Thymus (tissue), 11 donors: Measurements from ENCODE around the gene MYT1. TPM values are rescaled to one million over a fixed set of nuclear protein-coding genes. Genes with fewer than 3 reads are reported as not detected.
"Not testable (repeated sequence)": the region's sequence is repeated elsewhere in the genome, so short reads cannot be mapped to it uniquely, and the experiment has no call there.

Source experiments
- DNase-seq, 9 donors: peaks; one replicate each; pipeline ENCODE4 v3.0.0-alpha.2; 2013; ENCODE audit warnings: low spot score in 9 of 9, low read depth in 6 of 9, missing footprints in 1 of 9
- H3K27ac ChIP-seq, 2 donors: one replicate each; pipeline ENCODE4 v1.5.1; 2013; ENCODE audit warnings: control low read depth in 1 of 2, low read depth in 1 of 2, low read length in 1 of 2, mild to moderate bottlenecking in 1 of 2, moderate library complexity in 1 of 2
- H3K27me3 ChIP-seq, 2 donors: one replicate each; pipeline ENCODE4 v1.5.1; 2013; ENCODE audit warnings: low read length in 1 of 2; ENCODE audit not compliant: control insufficient read depth in 2 of 2, insufficient read depth in 1 of 2
- H3K36me3 ChIP-seq, 2 donors: one replicate each; pipeline ENCODE4 v1.5.1; 2013; ENCODE audit warnings: low read length in 1 of 2, mild to moderate bottlenecking in 1 of 2, moderate library complexity in 1 of 2; ENCODE audit not compliant: control insufficient read depth in 2 of 2, insufficient read depth in 2 of 2
- H3K4me1 ChIP-seq, 2 donors: one replicate each; pipeline ENCODE4 v1.5.1; 2013; ENCODE audit warnings: low read length in 2 of 2; ENCODE audit not compliant: control insufficient read depth in 2 of 2, insufficient read depth in 2 of 2
- H3K4me3 ChIP-seq, 2 donors: one replicate each; pipeline ENCODE4 v1.5.1; 2013; ENCODE audit warnings: low read length in 2 of 2, control low read depth in 1 of 2, mild to moderate bottlenecking in 1 of 2
- H3K9me3 ChIP-seq, 2 donors: one replicate each; pipeline ENCODE4 v1.5.1; 2013; ENCODE audit warnings: low read length in 1 of 2, mild to moderate bottlenecking in 1 of 2; ENCODE audit not compliant: control insufficient read depth in 2 of 2, insufficient read depth in 1 of 2
- WGBS: extraction: QIAGEN DNeasy Blood & Tissue Kit; methylation state at CpG from one replicate; pipeline ENCODE4 v1.1.7; 2013; 5-methylcytosine and 5-hydroxymethylcytosine counted together
- polyA plus RNA-seq: library from polyadenylated mRNA; stranded (reverse); fragments of 200-250 nt; gene quantifications from one replicate; pipeline ENCODE4 v1.2.3, GENCODE V29; 2013
- total RNA-seq: library from RNA; stranded (reverse); fragments of 120-200 nt; gene quantifications from one replicate; pipeline ENCODE4 v1.2.4, GENCODE V29; 2013
- donor health status: healthy.

The MYT1 gene
- total and polyA plus RNA-seq, 2 donors = 0.19 to 0.25 TPM

- H3K27me3 ChIP-seq = peaks cover 0 to 20% of the 10 kb centered on the region in 2 donors
- H3K4me3 ChIP-seq = no peak overlapping the region
- H3K27ac ChIP-seq = no peak overlapping the region
- DNase-seq = no peak
- H3K4me1 ChIP-seq = no peaks in the 10 kb centered on the region
- H3K9me3 ChIP-seq = no peaks in the 10 kb centered on the region
- H3K36me3 ChIP-seq = no peaks in the 10 kb centered on the region
- WGBS = 89% methylated on average over 4 of the region's 4 CpGs
These were observed 8.9 kb downstream of the MYT1 start for GRCh38 chr20:64173116-64173515.

- DNase-seq = no peak
- no peak overlapping the region for H3K27ac ChIP-seq
- 68% methylated on average over 11 of the region's 11 CpGs for WGBS
- H3K4me3 ChIP-seq = no peak overlapping the region
- no peaks in the 10 kb centered on the region for H3K9me3 ChIP-seq
- no peaks in the 10 kb centered on the region for H3K36me3 ChIP-seq
- H3K4me1 ChIP-seq = no peaks in the 10 kb centered on the region
- H3K27me3 ChIP-seq = peaks cover 0 to 13% of the 10 kb centered on the region in 2 donors
These were observed 12.3 kb downstream of the MYT1 start for GRCh38 chr20:64176551-64176950.

- WGBS = 48% methylated on average over 2 of the region's 2 CpGs
These were observed 12.7 kb downstream of the MYT1 start for GRCh38 chr20:64176971-64177370.

DNA sequence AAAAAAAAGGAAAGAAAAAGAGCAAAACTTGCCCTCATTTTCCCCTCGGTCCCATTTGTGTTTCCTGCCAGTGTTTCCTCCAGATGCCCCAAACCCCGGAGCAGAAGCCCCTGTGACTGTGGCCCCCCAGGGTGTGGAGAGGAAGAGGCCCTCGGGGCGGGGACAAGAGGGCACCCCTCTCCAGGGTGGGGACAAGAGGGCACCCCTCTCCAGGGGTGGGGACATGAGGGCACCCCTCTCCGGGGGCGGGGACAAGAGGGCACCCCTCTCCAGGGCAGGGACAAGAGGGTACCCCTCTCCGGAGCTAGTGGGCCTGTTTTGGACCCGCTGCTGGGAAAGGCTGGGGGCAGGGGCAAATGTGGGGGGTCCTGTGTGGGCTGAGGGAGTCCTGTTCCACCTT is 13.1 kb downstream of the MYT1 start:
- H3K4me1 ChIP-seq = no peaks in the 10 kb centered on the region
- H3K27ac ChIP-seq = no peak overlapping the region
- WGBS = 46% methylated on average over 8 of the region's 8 CpGs
- no peak for DNase-seq
- H3K4me3 ChIP-seq = no peak overlapping the region
- no peaks in the 10 kb centered on the region for H3K36me3 ChIP-seq
- H3K9me3 ChIP-seq = no peaks in the 10 kb centered on the region
- peaks cover 0 to 13% of the 10 kb centered on the region in 2 donors for H3K27me3 ChIP-seq

More at GRCh38 chr20:64176971-64177370, 12.7 kb downstream of the MYT1 start:
- Histone ChIP-seq H3K27me3 (peaks cover 0 to 13% of the 10 kb centered on the region in 2 donors), H3K4me3 (no peak overlapping the region), H3K27ac (no peak overlapping the region), H3K36me3 (no peaks in the 10 kb centered on the region), H3K4me1 (no peaks in the 10 kb centered on the region), H3K9me3 (no peaks in the 10 kb centered on the region)
- no peak for DNase-seq

GRCh38 chr20:64177787-64178186 is 13.5 kb downstream of the MYT1 start:
- no peak overlapping the region for H3K27ac ChIP-seq
- no peaks in the 10 kb centered on the region for H3K4me1 ChIP-seq
- WGBS = 91% methylated on average over 4 of the region's 4 CpGs
- H3K4me3 ChIP-seq = no peak overlapping the region
- no peaks in the 10 kb centered on the region for H3K9me3 ChIP-seq
- peaks cover 0 to 13% of the 10 kb centered on the region in 2 donors for H3K27me3 ChIP-seq
- DNase-seq = no peak
- H3K36me3 ChIP-seq = no peaks in the 10 kb centered on the region

GRCh38 chr20:64178925-64179324 is 14.7 kb downstream of the MYT1 start:
- H3K4me1 ChIP-seq, H3K36me3 ChIP-seq, DNase-seq, H3K9me3 ChIP-seq, H3K4me3 ChIP-seq, H3K27ac ChIP-seq: not testable (repeated sequence)
- H3K27me3 ChIP-seq = peaks cover 0 to 13% of the 10 kb centered on the region in 2 donors
- WGBS = 95% methylated on average over 20 of the region's 20 CpGs

GRCh38 chr20:64179805-64180204 is 15.6 kb downstream of the MYT1 start:
- WGBS = 93% methylated on average over 6 of the region's 6 CpGs
- H3K4me3 ChIP-seq = no peak overlapping the region
- no peak overlapping the region for H3K27ac ChIP-seq
- no peak for DNase-seq
- H3K4me1 ChIP-seq = no peaks in the 10 kb centered on the region
- peaks cover 0 to 13% of the 10 kb centered on the region in 2 donors for H3K27me3 ChIP-seq
- peaks cover 0 to 3% of the 10 kb centered on the region in 2 donors for H3K9me3 ChIP-seq
- H3K36me3 ChIP-seq = no peaks in the 10 kb centered on the region

DNA sequence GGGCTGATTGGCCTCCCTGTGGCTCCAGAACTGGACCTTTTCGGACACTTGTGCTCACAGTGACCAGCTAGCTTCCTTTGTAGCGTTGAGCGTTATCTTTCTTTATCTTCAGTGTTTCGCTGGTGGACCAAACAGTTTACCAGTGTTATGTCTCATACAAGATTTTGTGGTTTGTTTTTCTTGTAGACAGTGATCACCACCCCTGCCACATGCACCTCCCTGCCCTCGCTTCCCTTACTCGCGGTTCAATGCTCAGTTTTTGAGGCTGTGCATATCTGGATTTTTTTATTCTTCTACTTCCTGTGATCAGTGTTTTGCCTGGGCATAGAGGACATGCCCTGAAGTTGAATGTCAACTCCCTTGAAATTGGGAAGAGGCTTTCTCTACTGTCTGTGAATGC is 16.4 kb downstream of the MYT1 start:
- H3K4me3 ChIP-seq = no peak overlapping the region
- H3K9me3 ChIP-seq = peaks cover 0 to 10% of the 10 kb centered on the region in 2 donors
- H3K36me3 ChIP-seq = no peaks in the 10 kb centered on the region
- peaks cover 0 to 13% of the 10 kb centered on the region in 2 donors for H3K27me3 ChIP-seq
- 80% methylated on average over 7 of the region's 7 CpGs for WGBS
- H3K4me1 ChIP-seq = no peaks in the 10 kb centered on the region
- no peak overlapping the region for H3K27ac ChIP-seq
- no peak for DNase-seq

GRCh38 chr20:64181391-64181790 is 17.1 kb downstream of the MYT1 start:
- Histone ChIP-seq H3K4me3 (no peak overlapping the region), H3K27ac (no peak overlapping the region), H3K27me3 (peaks cover 0 to 12% of the 10 kb centered on the region in 2 donors), H3K4me1 (no peaks in the 10 kb centered on the region), H3K9me3 (peaks cover 0 to 17% of the 10 kb centered on the region in 2 donors), H3K36me3 (no peaks in the 10 kb centered on the region)
- no peak for DNase-seq
- WGBS = 96% methylated on average over 5 of the region's 5 CpGs
